Activated CD4-positive, alpha-beta T cell treated with anti-CD3 and anti-CD28 coated beads for 36 hours (primary cell): ENCODE data around the gene TRAFD1. TPM values are rescaled to one million over a fixed set of nuclear protein-coding genes. Genes with fewer than 3 reads are reported as not detected.

Experiments used
- ATAC-seq: fragments of 200-7000 bp; cut with Tn5 transposase; one replicate; pipeline ENCODE4 v1.10.0; 2021; ENCODE audit warnings: mild to moderate bottlenecking, moderate library complexity
- CTCF ChIA-PET: fragments of 350-600 bp; sonication (Branson Sonifier 250); formaldehyde crosslinking; loops from one replicate; lab custom pipeline; 2021; ENCODE audit warnings: antibody characterized with exemption; lab: Charles Lee
- POLR2A ChIA-PET: fragments of 350-600 bp; sonication (Branson Sonifier 250); formaldehyde crosslinking; loops from one replicate; lab custom pipeline; 2021; ENCODE audit warnings: antibody characterized with exemption, inconsistent platforms; lab: Charles Lee
- DNase-seq: peaks from one replicate; pipeline ENCODE4 v3.0.0-alpha.2; 2020
- H3K27ac Mint-ChIP-seq: one replicate; pipeline ENCODE4 v1.8.0; 2021; ENCODE audit warnings: mixed read lengths
- H3K27me3 Mint-ChIP-seq: one replicate; pipeline ENCODE4 v1.8.0; 2021; ENCODE audit warnings: mixed read lengths
- H3K36me3 Mint-ChIP-seq: one replicate; pipeline ENCODE4 v1.8.0; 2021; ENCODE audit warnings: low read depth, mixed read lengths
- H3K4me1 Mint-ChIP-seq: one replicate; pipeline ENCODE4 v1.8.0; 2021; ENCODE audit warnings: mixed read lengths
- H3K4me3 Mint-ChIP-seq: one replicate; pipeline ENCODE4 v1.8.0; 2021; ENCODE audit warnings: mild to moderate bottlenecking, moderate library complexity, mixed read lengths
- H3K9me3 Mint-ChIP-seq: one replicate; pipeline ENCODE4 v1.8.0; 2021; ENCODE audit warnings: low read depth, mixed read lengths
- intact Hi-C, 2 experiments: fragments of 100-400 bp; cut with DNase I in 1 of 2; cut with micrococcal nuclease in 1 of 2; formaldehyde crosslinking; loops; one replicate each; pipeline versions ENCODE4 v1.14.2 to v1.15.1; 2022 to 2024; cut with DNase I, micrococcal nuclease
- microRNA-seq: library from miRNA; unstranded; fragments of <30 nt; microRNA quantifications from one replicate; pipeline ENCODE4 v1.2.0, GENCODE V29; 2021; ENCODE audit warnings: borderline replicate concordance
- total RNA-seq, 2 experiments: library from RNA; stranded (reverse); gene quantifications; one replicate each; pipeline ENCODE4 v1.2.3, GENCODE V29; 2021

Gene TRAFD1
- total RNA-seq, 2 experiments from 2014 or later: 52.5 to 54.1 TPM

DNA sequence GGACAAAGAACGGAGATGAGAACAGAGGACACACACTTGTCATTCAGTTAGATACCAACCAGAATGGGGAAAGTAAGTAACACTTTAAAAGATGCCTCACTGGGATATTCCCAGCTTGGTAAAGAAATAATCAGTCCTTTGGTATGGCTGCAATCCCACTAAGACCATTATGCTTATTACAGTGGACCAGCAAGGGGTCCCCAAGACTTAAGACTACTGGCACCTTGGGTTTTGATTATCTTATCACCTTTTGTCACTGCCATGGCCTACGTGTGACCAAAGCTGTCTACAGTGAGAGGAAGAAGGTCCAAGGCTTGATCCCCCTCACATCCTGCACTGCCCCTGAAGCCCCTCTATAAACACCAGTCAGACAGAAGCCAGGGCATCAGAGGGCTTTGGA is 65.8 kb downstream of the TRAFD1 start:
- H3K36me3 Mint-ChIP-seq: peaks cover 12% of the 10 kb centered on the region
- POLR2A ChIA-PET: no interaction called here
- no peak overlapping the region for H3K27ac Mint-ChIP-seq
- no peaks in the 10 kb centered on the region for H3K4me1 Mint-ChIP-seq
- H3K4me3 Mint-ChIP-seq: no peak overlapping the region
- DNase-seq (no peak), ATAC-seq (no peak)
- CTCF ChIA-PET: interaction anchor here (0.7 to 1.1 kb wide), 2 partner anchors 220 to 538 kb away, joined by 3 read pairs; no protein-coding TSS in a partner anchor
- intact Hi-C loops: no loop called here
- no peaks in the 10 kb centered on the region for H3K9me3 Mint-ChIP-seq
- H3K27me3 Mint-ChIP-seq: no peaks in the 10 kb centered on the region

DNA sequence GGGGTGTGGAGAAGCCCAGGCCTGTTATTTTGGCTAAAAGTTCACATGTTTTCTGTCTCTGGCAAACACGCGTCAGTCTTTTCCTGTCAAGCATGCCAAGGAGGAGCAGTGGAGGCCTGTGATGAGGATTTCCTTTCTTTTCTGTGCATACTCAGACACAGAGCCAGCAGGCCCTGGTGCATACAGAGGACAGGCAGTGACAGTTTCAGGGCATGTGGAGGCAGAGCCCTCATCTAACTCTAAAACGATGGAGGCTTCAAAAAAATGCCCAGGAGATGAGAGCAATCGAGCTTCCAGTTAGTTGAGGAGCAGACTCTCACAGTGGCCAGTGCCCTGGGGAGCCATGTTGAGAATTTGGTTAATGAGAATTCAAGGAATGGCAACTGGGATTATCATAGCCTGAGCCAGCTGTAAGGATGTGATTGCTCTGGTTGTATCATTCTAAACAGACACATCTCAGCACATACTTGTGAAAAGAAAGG is 66.5 kb downstream of the TRAFD1 start:
- H3K9me3 Mint-ChIP-seq: no peaks in the 10 kb centered on the region
- intact Hi-C loops: no loop called here
- H3K27ac Mint-ChIP-seq: no peak overlapping the region
- POLR2A ChIA-PET: no interaction called here
- H3K36me3 Mint-ChIP-seq: peaks cover 12% of the 10 kb centered on the region
- no peaks in the 10 kb centered on the region for H3K4me1 Mint-ChIP-seq
- CTCF ChIA-PET: interaction anchor here (1.1 to 1.6 kb wide), 2 partner anchors 196 to 219 kb away, joined by 3 to 4 read pairs; no protein-coding TSS in a partner anchor
- no peak overlapping the region for H3K4me3 Mint-ChIP-seq
- no peaks in the 10 kb centered on the region for H3K27me3 Mint-ChIP-seq
- DNase-seq: no peak
- no peak for ATAC-seq

DNA sequence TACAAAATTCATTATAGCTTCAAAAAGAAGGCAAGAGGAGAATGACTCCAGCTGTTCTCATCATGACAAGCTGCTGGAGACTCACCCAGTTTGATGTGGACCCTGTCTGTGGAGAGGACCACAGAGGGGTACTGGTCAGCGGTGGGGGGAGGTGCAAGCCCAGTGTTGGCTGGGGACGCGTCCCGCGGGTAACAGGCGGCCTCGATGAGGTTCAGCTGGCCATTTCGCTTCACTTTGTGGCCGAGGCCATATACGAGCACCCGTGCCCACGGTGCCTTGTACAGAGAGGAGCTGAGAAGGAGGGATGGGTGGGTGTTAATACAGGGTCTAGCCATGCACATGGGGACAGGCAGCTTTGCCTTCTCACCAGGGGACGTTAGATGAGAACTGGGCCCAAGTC is 67.1 kb downstream of the TRAFD1 start:
- DNase-seq (no peak), ATAC-seq (no peak)
- POLR2A ChIA-PET: no interaction called here
- Mint-ChIP-seq H3K4me3 (no peak overlapping the region), H3K36me3 (peaks cover 12% of the 10 kb centered on the region), H3K27me3 (no peaks in the 10 kb centered on the region), H3K9me3 (no peaks in the 10 kb centered on the region), H3K4me1 (no peaks in the 10 kb centered on the region), H3K27ac (no peak overlapping the region)
- intact Hi-C loops: no loop called here
- CTCF ChIA-PET: interaction anchor here (0.7 to 1.6 kb wide), 5 partner anchors 9 to 219 kb away, joined by 3 to 5 read pairs (median 3); no protein-coding TSS in a partner anchor

DNA sequence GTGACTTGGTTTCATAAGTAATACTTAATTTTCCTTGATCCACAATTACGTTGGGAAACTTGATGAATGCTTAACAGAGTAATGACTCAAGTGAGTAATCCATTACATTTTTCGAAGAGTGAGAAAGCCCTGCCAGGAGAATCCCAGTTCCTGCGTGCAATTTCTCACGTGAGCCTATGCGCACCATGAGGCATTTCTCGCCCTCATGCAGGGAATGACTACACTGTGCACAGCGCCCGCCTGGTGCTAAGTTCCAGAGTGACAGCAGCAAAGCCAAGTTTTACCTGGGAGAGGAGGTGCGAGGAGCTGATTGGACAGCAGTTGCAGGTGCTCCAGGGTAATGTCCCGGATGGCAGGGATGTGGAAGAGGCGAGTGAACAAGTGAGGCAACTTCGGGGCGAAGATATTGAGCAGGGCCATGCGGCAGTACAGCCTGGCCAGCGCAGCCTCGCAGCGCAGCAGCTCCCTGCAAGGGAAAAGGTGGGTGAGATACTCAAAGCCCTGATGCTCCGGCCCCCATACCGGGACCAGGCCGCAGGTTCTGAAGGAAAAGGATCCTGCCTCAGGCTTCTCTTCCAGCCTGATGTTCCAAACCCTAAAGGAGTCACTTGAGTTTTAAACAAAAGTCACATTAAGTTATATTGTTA is 69.4 kb downstream of the TRAFD1 start:
- no peak overlapping the region for H3K4me3 Mint-ChIP-seq
- ChIA-PET POLR2A (no interaction called here), CTCF (interaction anchor here (0.7 kb wide), 2 partner anchors 9 to 192 kb away, joined by 3 read pairs; no protein-coding TSS in a partner anchor)
- intact Hi-C loops: no loop called here
- H3K27ac Mint-ChIP-seq: no peak overlapping the region
- no peak for DNase-seq
- ATAC-seq: no peak
- H3K4me1 Mint-ChIP-seq: no peaks in the 10 kb centered on the region
- H3K36me3 Mint-ChIP-seq: peaks cover 16% of the 10 kb centered on the region
- H3K9me3 Mint-ChIP-seq: no peaks in the 10 kb centered on the region
- H3K27me3 Mint-ChIP-seq: no peaks in the 10 kb centered on the region

DNA sequence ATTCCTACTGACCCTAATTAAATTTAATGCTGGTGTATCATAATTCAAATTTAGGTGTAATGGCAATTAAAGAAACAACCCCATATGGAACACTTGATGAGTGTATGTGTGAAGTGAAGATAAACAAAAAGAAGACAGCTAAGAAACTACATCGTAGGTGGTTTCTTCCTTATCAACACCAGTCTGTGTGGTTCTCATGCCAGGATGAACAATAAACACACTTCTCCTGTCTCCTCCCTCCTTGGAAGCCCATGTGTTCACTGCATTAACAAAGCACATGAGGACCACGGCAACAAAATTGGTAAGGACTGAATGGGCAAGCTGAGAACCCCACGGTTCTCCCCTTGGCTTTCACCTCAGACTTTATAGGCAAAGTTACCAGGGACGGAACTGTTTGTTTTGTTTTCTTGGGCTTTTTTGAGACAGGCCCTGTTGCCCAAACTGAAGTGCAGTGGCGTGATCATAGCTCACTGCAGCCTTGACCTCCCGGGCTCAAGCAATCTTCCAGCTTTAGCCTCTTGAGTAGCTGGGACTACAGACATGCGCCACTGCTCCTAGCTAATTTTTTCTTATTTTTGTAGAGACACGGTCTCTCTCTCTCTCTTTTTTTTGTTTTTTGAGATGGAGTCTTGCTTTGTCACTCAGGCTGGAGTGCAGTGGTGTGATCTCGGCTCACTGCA is 71.0 kb downstream of the TRAFD1 start:
- peaks cover 19% of the 10 kb centered on the region for H3K36me3 Mint-ChIP-seq
- POLR2A ChIA-PET: no interaction called here
- intact Hi-C loops: no loop called here
- no peak overlapping the region for H3K4me3 Mint-ChIP-seq
- H3K4me1 Mint-ChIP-seq: no peaks in the 10 kb centered on the region
- H3K9me3 Mint-ChIP-seq: no peaks in the 10 kb centered on the region
- CTCF ChIA-PET: interaction anchor here (1.1 to 4.6 kb wide), 2 partner anchors 191 to 215 kb away, joined by 3 to 59 read pairs; no protein-coding TSS in a partner anchor
- H3K27me3 Mint-ChIP-seq: no peaks in the 10 kb centered on the region
- ATAC-seq: no peak
- no peak overlapping the region for H3K27ac Mint-ChIP-seq
- DNase-seq: no peak

DNA sequence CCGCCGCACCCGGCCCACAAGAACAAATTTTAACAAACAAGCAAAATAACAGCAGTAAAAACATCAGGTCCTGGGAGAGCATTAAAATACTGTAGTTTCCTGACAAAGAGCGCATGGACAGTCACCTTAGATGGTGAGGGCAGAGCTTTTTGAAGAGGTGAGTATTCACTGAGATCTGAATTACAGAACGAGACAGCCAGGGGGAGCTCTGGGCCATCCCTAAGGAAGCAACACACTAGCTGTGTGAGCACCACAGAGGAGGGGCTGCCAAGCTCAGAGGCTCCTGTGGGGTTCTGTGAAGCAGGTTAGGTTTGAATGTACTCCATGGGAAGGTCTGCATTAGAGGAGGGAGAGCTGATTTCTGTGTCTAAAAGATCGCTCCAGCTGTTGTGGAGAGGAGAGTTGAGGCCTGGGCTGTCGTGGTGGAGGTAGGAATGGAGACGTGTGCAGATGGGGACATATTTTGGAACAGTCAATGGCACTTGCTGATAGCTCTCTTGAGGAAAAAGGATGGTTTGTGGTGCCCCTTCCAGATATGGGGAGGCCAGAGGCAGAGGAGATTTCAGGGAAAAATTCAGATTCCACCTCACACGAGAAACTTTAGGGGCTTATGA is 72.9 kb downstream of the TRAFD1 start:
- H3K27me3 Mint-ChIP-seq: no peaks in the 10 kb centered on the region
- ATAC-seq: peak; percentile 98
- no peak overlapping the region for H3K4me3 Mint-ChIP-seq
- H3K27ac Mint-ChIP-seq: no peak overlapping the region
- POLR2A ChIA-PET: interaction anchor here (1.9 kb wide), 1 partner anchor 189 kb away, joined by 5 read pairs; no protein-coding TSS in a partner anchor
- no peaks in the 10 kb centered on the region for H3K9me3 Mint-ChIP-seq
- intact Hi-C loops: loop anchor here (1.0 kb wide), 2 partner anchors 189 to 213 kb away; no protein-coding TSS in a partner anchor
- peaks cover 22% of the 10 kb centered on the region for H3K36me3 Mint-ChIP-seq
- H3K4me1 Mint-ChIP-seq: no peaks in the 10 kb centered on the region
- CTCF ChIA-PET: interaction anchor here (0.6 to 4.6 kb wide), 21 partner anchors 8 to 239 kb away, joined by 3 to 59 read pairs (median 3); no protein-coding TSS in a partner anchor
- peak; percentile 78 for DNase-seq

DNA sequence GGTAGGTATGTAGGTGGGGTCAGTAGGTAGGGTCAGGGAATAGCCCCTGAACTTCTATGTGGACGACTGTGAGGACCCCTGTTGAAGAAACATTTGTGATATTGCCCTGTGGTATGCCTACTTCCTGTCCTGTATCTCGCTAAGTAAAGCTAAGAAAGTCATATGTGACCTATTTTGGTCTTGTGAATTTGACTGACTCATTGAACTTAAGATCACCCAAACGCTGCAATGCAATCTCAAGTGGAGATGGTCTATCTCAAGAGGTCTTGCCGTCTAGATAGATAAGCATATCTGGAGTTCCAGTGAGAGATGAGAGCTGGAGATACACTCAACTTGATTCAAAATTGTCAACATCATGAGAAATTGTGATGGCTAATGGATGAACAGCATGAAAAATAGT is 73.8 kb downstream of the TRAFD1 start:
- no peaks in the 10 kb centered on the region for H3K4me1 Mint-ChIP-seq
- no peaks in the 10 kb centered on the region for H3K9me3 Mint-ChIP-seq
- intact Hi-C loops: no loop called here
- no peak overlapping the region for H3K27ac Mint-ChIP-seq
- ChIA-PET POLR2A (interaction anchor here (1.9 kb wide), 1 partner anchor 188 kb away, joined by 5 read pairs; no protein-coding TSS in a partner anchor), CTCF (interaction anchor here (0.6 to 4.6 kb wide), 7 partner anchors 8 to 212 kb away, joined by 3 to 59 read pairs (median 4); no protein-coding TSS in a partner anchor)
- H3K36me3 Mint-ChIP-seq: peaks cover 24% of the 10 kb centered on the region
- DNase-seq (no peak), ATAC-seq (no peak)
- no peaks in the 10 kb centered on the region for H3K27me3 Mint-ChIP-seq
- no peak overlapping the region for H3K4me3 Mint-ChIP-seq

Small RNA genes within 50 kb of the gene (microRNA-seq; reads per million reads assigned to microRNA genes)
- gene MIR6861: not detected

Other genes starting within 250 kb of the TRAFD1 start
- 10 to 100 TPM; 11.2 to 12.5 TPM for gene TMEM116, start 112.4 kb upstream of the TRAFD1 start, total RNA-seq
- gene ERP29, start 112.1 kb upstream of the TRAFD1 start, total RNA-seq: 10 to 100 TPM; 79.7 to 87.3 TPM
- 10 to 100 TPM; 50.9 to 58.5 TPM for gene NAA25, start 16.8 kb upstream of the TRAFD1 start, total RNA-seq